Mesenchymal stem cell (in vitro differentiated cells and primary cell): ENCODE data around the gene UNKL.

ENCODE experiments used
- DNase-seq: peaks from one replicate; pipeline ENCODE4 v3.0.0-alpha.2; 2013
- H2AFZ ChIP-seq: one replicate; pipeline ENCODE4 v1.6.1; 2013; ENCODE audit warnings: low read depth, mild to moderate bottlenecking, control low read depth, inconsistent platforms, low read length, moderate library complexity
- H2AK5ac ChIP-seq: 2 replicates; pipeline ENCODE4 v1.6.1; 2013; ENCODE audit warnings: low read length, moderate library complexity, mild to moderate bottlenecking, inconsistent platforms; ENCODE audit not compliant: severe bottlenecking
- H2BK120ac ChIP-seq: one replicate; pipeline ENCODE4 v1.6.1; 2013; ENCODE audit warnings: low read depth, mild to moderate bottlenecking, inconsistent platforms, low read length, moderate library complexity
- H2BK12ac ChIP-seq, 2 experiments: one replicate each; pipeline ENCODE4 v1.6.1; 2013; ENCODE audit warnings: inconsistent platforms in 2 of 2, low read length in 2 of 2, mild to moderate bottlenecking in 2 of 2, moderate library complexity in 2 of 2, control low read depth in 1 of 2
- H2BK15ac ChIP-seq: one replicate; pipeline ENCODE4 v1.6.1; 2013; ENCODE audit warnings: mild to moderate bottlenecking, low read depth, inconsistent platforms; ENCODE audit not compliant: poor library complexity, severe bottlenecking
- H2BK5ac ChIP-seq: 2 replicates; pipeline ENCODE4 v1.6.1; 2013; ENCODE audit warnings: low read depth, mild to moderate bottlenecking, low read length, control low read depth, inconsistent platforms; ENCODE audit not compliant: poor library complexity, severe bottlenecking
- H3K14ac ChIP-seq, 2 experiments: one replicate each; pipeline ENCODE4 v1.6.1; 2013; ENCODE audit warnings: inconsistent platforms in 2 of 2, low read length in 2 of 2, control low read depth in 1 of 2, mild to moderate bottlenecking in 1 of 2, moderate library complexity in 1 of 2
- H3K18ac ChIP-seq, 2 experiments: one replicate each; pipeline ENCODE4 v1.6.1; 2013; ENCODE audit warnings: inconsistent platforms in 2 of 2, low read length in 2 of 2, control low read depth in 1 of 2, low read depth in 1 of 2, mild to moderate bottlenecking in 1 of 2
- H3K23ac ChIP-seq, 2 experiments: one replicate each; pipeline ENCODE4 v1.6.1; 2013; ENCODE audit warnings: inconsistent platforms in 2 of 2, low read length in 2 of 2, mild to moderate bottlenecking in 2 of 2, moderate library complexity in 2 of 2, control low read depth in 1 of 2
- H3K27ac ChIP-seq: 2 replicates; pipeline ENCODE4 v1.5.1; 2013; ENCODE audit warnings: mild to moderate bottlenecking, moderate library complexity, low read length, control low read depth, inconsistent platforms; ENCODE audit not compliant: poor library complexity, severe bottlenecking
- H3K27me3 ChIP-seq, 2 experiments: 2 replicates each; pipeline versions ENCODE4 v1.6.1 to v1.7.0; 2013; ENCODE audit warnings: low read length in 2 of 2, mild to moderate bottlenecking in 2 of 2, moderate library complexity in 2 of 2, control low read depth in 1 of 2, inconsistent platforms in 1 of 2; ENCODE audit not compliant: control insufficient read depth in 1 of 2, insufficient read depth in 1 of 2
- H3K36me3 ChIP-seq, 2 experiments: 2 replicates each; pipeline versions ENCODE4 v1.6.1 to v1.7.0; 2013; ENCODE audit warnings: low read length in 2 of 2, control low read depth in 1 of 2, inconsistent platforms in 1 of 2, low read depth in 1 of 2, mild to moderate bottlenecking in 1 of 2; ENCODE audit not compliant: insufficient read depth in 2 of 2, control insufficient read depth in 1 of 2
- H3K4ac ChIP-seq, 2 experiments: one replicate each; pipeline ENCODE4 v1.6.1; 2013; ENCODE audit warnings: inconsistent platforms in 2 of 2, low read length in 2 of 2, mild to moderate bottlenecking in 2 of 2, moderate library complexity in 2 of 2, control low read depth in 1 of 2, low read depth in 1 of 2
- H3K4me1 ChIP-seq: 2 replicates; pipeline ENCODE4 v1.6.1; 2013; ENCODE audit warnings: low read depth, low read length, control low read depth; ENCODE audit not compliant: control insufficient read depth, insufficient read depth
- H3K4me2 ChIP-seq: 2 replicates; pipeline ENCODE4 v1.6.1; 2013; ENCODE audit warnings: low read length, mild to moderate bottlenecking, inconsistent platforms; ENCODE audit not compliant: poor library complexity, severe bottlenecking
- H3K4me3 ChIP-seq, 2 experiments: 2 replicates each; pipeline versions ENCODE4 v1.5.1 to v1.7.0; 2013; ENCODE audit warnings: low read length in 2 of 2, mild to moderate bottlenecking in 2 of 2, control low read depth in 1 of 2, low read depth in 1 of 2; ENCODE audit not compliant: insufficient read depth in 1 of 2
- H3K79me1 ChIP-seq: replicated peaks from 2 replicates; pipeline ENCODE4 v1.6.1; 2013; ENCODE audit warnings: mild to moderate bottlenecking, control low read depth, low read length, inconsistent platforms; ENCODE audit not compliant: poor library complexity, severe bottlenecking
- H3K9ac ChIP-seq: 2 replicates; pipeline ENCODE4 v1.7.0; 2013; ENCODE audit warnings: mild to moderate bottlenecking, low read length, moderate library complexity
- H3K9me3 ChIP-seq: 2 replicates; pipeline ENCODE4 v1.7.0; 2013; ENCODE audit warnings: mild to moderate bottlenecking, low read length; ENCODE audit not compliant: control insufficient read depth
- H4K8ac ChIP-seq: one replicate; pipeline ENCODE4 v1.6.1; 2013; ENCODE audit warnings: inconsistent platforms, mild to moderate bottlenecking, low read length, moderate library complexity
- H4K91ac ChIP-seq: one replicate; pipeline ENCODE4 v1.6.1; 2013; ENCODE audit warnings: mild to moderate bottlenecking, low read length, inconsistent platforms
- WGBS: methylation state at CpG from one replicate; pipeline ENCODE4 v1.1.7; 2013; ENCODE audit warnings: mixed read lengths; 5-methylcytosine and 5-hydroxymethylcytosine counted together

The UNKL gene

GRCh38 chr16:1430214-1430758, 15.8 kb upstream of the UNKL start:
- Histone ChIP-seq H3K4me2 (no peak overlapping the region), H3K4ac (no peak overlapping the region), H3K14ac (no peak overlapping the region)

GRCh38 chr16:1429631-1430030, 15.1 kb upstream of the UNKL start:
- no peak overlapping the region for H3K9ac ChIP-seq
- no peaks in the 10 kb centered on the region for H3K9me3 ChIP-seq
- no peak overlapping the region for H3K27ac ChIP-seq
- H3K27me3 ChIP-seq, result peaks cover 9 to 38% of the 10 kb centered on the region in 2 experiments
- no peaks in the 10 kb centered on the region for H3K4me1 ChIP-seq
- DNase-seq, result no peak
- no peak overlapping the region for H2AFZ ChIP-seq
- no peak overlapping the region for H3K4ac ChIP-seq
- H3K36me3 ChIP-seq, result no peaks in the 10 kb centered on the region
- H4K8ac ChIP-seq, result no peak overlapping the region
- H2BK12ac ChIP-seq, result no peak overlapping the region
- no peak overlapping the region for H3K23ac ChIP-seq
- H3K4me2 ChIP-seq, result no peak overlapping the region
- no peak overlapping the region for H3K18ac ChIP-seq
- no peak overlapping the region for H2BK15ac ChIP-seq
- H2BK5ac ChIP-seq, result no peak overlapping the region
- H2AK5ac ChIP-seq, result no peak overlapping the region
- no peak overlapping the region for H3K14ac ChIP-seq
- no peak overlapping the region for H3K4me3 ChIP-seq
- no peak overlapping the region for H2BK120ac ChIP-seq
- H3K79me1 ChIP-seq, result no peaks in the 10 kb centered on the region
- H4K91ac ChIP-seq, result no peak overlapping the region
- WGBS, result 91% methylated on average over 13 of the region's 13 CpGs

More at GRCh38 chr16:1430214-1430758, 15.8 kb upstream of the UNKL start:
- H3K79me1 ChIP-seq, result no peaks in the 10 kb centered on the region
- WGBS, result 84% methylated on average over 11 of the region's 14 CpGs
- no peaks in the 10 kb centered on the region for H3K36me3 ChIP-seq
- no peaks in the 10 kb centered on the region for H3K9me3 ChIP-seq
- H2BK120ac ChIP-seq, result no peak overlapping the region
- no peak overlapping the region for H3K9ac ChIP-seq
- H2BK15ac ChIP-seq, result no peak overlapping the region
- DNase-seq, result no peak
- no peak overlapping the region for H4K8ac ChIP-seq
- no peak overlapping the region for H2BK5ac ChIP-seq
- H2BK12ac ChIP-seq, result no peak overlapping the region
- no peak overlapping the region for H3K18ac ChIP-seq
- no peak overlapping the region for H3K23ac ChIP-seq
- H4K91ac ChIP-seq, result no peak overlapping the region
- H2AFZ ChIP-seq, result no peak overlapping the region
- peaks cover 9 to 38% of the 10 kb centered on the region in 2 experiments for H3K27me3 ChIP-seq
- H3K4me3 ChIP-seq, result no peak overlapping the region
- H3K4me1 ChIP-seq, result no peaks in the 10 kb centered on the region
- no peak overlapping the region for H2AK5ac ChIP-seq
- no peak overlapping the region for H3K27ac ChIP-seq

- peaks cover 9 to 38% of the 10 kb centered on the region in 2 experiments for H3K27me3 ChIP-seq
- no peak overlapping the region for H2AK5ac ChIP-seq
- H2BK15ac ChIP-seq, result no peak overlapping the region
- no peak overlapping the region for H2BK5ac ChIP-seq
- no peak overlapping the region for H2BK12ac ChIP-seq
- no peaks in the 10 kb centered on the region for H3K79me1 ChIP-seq
- no peaks in the 10 kb centered on the region for H3K36me3 ChIP-seq
- H3K27ac ChIP-seq, result no peak overlapping the region
- H4K91ac ChIP-seq, result no peak overlapping the region
- peak overlapping the region; percentile 36 for H3K9ac ChIP-seq
- no peak overlapping the region for H4K8ac ChIP-seq
- no peak overlapping the region for H2AFZ ChIP-seq
- no peak overlapping the region for H3K4ac ChIP-seq
- H3K4me3 ChIP-seq, result no peak overlapping the region
- DNase-seq, result no peak
- no peak overlapping the region for H2BK120ac ChIP-seq
- no peak overlapping the region for H3K18ac ChIP-seq
- H3K4me1 ChIP-seq, result no peaks in the 10 kb centered on the region
- WGBS, result 90% methylated on average over 11 of the region's 11 CpGs
- no peak overlapping the region for H3K14ac ChIP-seq
- H3K23ac ChIP-seq, result no peak overlapping the region
- H3K4me2 ChIP-seq, result no peak overlapping the region
- H3K9me3 ChIP-seq, result no peaks in the 10 kb centered on the region
Observed at GRCh38 chr16:1429012-1429411, 14.5 kb upstream of the UNKL start.

- no peak overlapping the region for H3K14ac ChIP-seq
- no peak overlapping the region for H2AK5ac ChIP-seq
- H3K4me1 ChIP-seq, result no peaks in the 10 kb centered on the region
- H3K79me1 ChIP-seq, result no peaks in the 10 kb centered on the region
- no peak overlapping the region for H3K23ac ChIP-seq
- no peak overlapping the region for H2BK15ac ChIP-seq
- H3K27ac ChIP-seq, result no peak overlapping the region
- no peak overlapping the region for H2AFZ ChIP-seq
- no peak overlapping the region for H2BK120ac ChIP-seq
- H3K9ac ChIP-seq, result peak overlapping the region; percentile 36
- H3K18ac ChIP-seq, result no peak overlapping the region
- H3K4ac ChIP-seq, result no peak overlapping the region
- H3K9me3 ChIP-seq, result no peaks in the 10 kb centered on the region
- no peak overlapping the region for H3K4me3 ChIP-seq
- H4K8ac ChIP-seq, result no peak overlapping the region
- H2BK5ac ChIP-seq, result no peak overlapping the region
- no peaks in the 10 kb centered on the region for H3K36me3 ChIP-seq
- peaks cover 9 to 37% of the 10 kb centered on the region in 2 experiments for H3K27me3 ChIP-seq
- no peak overlapping the region for H3K4me2 ChIP-seq
- peak; percentile 18 for DNase-seq
- no peak overlapping the region for H2BK12ac ChIP-seq
- 51% methylated on average over 21 of the region's 21 CpGs for WGBS
- no peak overlapping the region for H4K91ac ChIP-seq
Observed at GRCh38 chr16:1428511-1428910, 14.0 kb upstream of the UNKL start.
